GM18867 (cell line): ENCODE data around the gene DDX51.
"Not testable (repeated sequence)": the region's sequence is repeated elsewhere in the genome, so short reads cannot be mapped to it uniquely, and the experiment has no call there.

Experiments
- ATAC-seq: cut with Tn5 transposase; IDR thresholded peaks from one replicate; pipeline ENCODE4 v1.9.1; 2021; ENCODE audit warnings: mild to moderate bottlenecking, moderate library complexity; ENCODE audit not compliant: unreplicated experiment

Gene DDX51

DNA sequence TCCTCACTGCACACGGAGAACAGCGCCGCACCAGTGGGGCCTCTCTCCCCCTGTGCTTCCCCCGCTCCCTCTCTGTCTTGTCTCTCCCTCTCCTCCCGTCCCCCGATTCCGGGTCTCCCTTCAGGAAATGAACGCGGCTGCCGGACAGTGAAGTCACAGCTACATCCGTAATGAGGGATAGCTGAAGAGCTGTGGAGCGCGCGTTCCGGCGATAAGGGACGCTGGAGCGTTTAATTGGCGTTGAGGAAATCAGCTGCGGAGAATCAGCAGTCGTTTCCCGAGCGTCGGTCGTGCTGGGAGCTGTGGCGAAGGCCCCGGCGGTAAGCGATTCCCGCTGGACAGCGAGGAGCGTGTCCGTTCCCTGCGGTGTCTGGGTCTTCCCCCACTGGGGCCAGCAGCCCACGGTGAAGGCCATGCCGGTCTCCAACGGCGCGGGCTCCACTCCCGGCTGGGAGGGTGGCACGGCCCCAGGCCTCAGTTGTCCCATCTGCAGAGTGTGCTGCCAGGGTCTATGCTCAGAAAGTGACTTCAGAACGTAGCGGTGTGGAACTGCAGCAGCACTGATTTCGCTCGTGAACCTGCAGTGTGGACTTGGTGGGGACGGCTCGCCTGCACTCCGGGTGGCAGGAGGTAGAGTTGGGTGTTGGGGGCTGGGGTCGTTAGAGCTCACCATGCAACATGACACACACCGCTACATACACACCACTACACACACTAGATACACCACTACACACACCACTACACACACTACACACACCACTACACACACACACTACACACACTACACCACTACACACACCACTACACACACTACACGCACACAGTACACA is 11.0 kb upstream of the DDX51 start:
- ATAC-seq = no peak

DNA sequence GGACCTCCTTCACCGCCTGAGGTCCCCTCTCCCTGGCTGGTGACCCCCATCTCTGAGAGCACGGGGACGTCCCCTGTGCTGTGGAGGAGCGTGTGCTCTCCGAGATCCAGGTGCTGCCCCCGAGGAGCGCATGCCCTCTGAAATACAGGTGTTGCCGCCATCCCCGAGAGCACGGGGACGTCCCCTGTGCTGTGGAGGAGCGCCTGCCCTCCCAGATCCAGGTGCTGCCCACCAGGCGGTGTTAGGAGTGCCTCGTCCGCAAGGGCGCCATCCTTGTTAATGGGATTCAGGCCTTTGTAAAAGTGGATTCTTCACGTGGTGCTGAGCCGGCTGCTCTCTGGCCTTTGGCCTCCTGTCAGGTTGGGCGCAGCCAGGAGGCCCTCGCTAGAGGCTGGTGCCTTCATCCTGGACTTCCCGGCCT is 10.2 kb upstream of the DDX51 start:
- peak; percentile 16 for ATAC-seq

DNA sequence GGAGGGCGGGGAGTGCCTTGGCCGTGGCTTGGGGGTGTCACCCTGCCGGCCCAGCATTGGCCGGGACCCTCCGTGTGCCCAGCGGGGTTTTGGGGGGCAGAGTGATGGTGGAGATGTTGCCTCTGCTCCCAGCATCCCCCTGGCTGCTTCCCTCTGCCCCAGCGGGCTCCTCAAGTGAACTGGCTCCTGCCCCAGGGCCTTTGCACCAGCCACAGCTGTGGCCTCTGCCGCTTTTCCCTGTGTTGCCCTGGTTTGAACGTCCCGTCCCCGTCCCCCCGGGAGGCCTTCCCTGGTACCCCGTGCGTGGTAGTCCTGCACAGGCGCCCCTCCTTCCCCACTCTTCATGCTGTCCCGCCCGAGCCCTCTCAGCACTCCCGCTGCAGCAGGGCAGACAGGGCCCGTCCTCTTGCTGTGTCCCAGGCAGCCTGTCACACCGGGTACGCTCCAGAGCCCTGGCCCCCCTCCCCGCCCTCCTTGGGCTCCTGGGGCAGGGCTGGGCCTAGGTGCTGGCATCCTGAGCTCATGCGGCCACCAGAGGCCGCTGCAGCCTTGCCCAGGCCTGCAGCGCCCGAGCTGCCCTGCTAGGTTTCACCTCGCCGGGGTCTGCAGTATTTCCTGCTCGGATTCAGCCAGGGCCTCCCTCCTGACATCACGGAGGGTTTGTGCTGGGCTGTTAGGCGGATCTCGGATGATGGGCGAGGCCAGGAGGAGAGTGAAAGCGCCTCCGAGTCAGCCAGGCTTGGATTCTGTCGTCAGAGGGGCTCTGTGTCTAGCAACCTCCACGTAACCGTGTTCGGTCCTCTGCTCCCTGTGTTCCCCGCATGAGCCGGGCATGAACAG is 9.6 kb upstream of the DDX51 start:
- ATAC-seq = peak; percentile 76

DNA sequence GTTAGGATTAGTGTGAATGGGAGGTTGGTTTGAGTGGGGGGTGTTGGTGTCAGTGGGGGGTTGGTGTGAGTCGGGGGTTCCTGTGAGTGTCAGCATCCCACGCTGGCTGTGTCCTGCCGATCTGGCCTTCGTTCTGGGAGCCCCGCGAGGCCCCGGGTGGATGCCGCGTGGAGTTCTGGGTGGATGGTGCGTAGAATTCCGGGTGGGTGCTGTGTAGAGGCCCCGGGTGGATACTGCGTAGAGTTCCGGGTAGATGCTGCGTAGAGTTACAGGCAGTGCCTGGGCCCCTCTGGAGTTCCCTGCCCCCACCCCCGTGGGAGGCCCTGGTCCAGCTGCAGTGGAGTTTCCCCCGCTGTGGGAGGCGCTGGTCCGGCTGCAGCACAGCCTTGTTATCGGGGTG is 8.8 kb upstream of the DDX51 start:
- no peak for ATAC-seq

DNA sequence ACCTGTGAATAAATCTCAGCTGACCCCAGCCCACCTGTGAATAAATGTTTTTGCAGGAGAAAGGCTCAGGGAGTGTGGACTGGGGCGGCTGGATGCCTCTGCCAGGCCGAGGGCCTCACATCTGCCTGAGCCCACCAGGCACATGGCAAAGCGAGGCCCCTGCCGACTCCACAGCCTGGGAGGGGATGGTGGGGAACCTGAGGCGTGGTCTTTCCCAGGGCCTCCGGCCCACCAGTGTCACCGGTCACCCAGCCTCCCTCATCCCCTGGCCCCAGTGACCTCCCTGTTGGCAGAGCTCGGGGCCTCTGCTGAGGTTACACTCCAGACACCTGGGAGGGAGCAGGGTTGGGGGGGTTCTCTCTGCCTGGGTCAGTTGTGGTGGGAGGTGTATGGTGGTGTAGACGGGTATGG is 8.3 kb upstream of the DDX51 start:
- ATAC-seq = no peak

DNA sequence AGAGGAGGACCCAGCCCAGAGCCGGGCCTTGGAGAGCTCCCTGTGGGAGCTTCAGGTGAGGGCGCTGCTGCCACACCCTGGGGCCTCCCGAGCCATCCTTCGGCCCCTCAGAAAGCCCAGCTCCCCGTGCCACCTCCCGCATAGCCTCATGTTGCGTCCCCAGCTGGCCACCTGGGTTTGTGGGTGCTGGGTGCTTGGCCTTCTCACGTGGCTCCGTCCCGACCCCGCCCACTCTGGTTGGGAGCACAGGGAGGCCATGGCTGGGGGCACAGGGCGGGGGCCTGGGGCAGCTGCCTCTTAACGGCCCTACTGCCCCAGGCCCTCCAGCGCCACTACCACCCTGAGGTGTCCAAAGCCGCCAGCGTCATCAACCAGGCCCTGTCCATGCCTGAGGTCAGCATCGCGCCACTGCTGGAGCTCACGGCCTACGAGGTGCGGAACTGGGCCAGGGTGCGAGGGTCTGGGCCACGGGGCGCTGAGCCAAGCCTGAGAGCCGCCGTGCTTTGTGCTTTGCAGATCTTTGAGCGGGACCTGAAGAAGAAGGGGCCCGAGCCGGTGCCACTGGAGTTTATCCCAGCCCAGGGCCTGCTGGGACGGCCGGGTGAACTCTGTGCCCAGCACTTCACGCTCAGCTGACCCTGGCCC is 7.8 kb upstream of the DDX51 start:
- ATAC-seq = no peak

DNA sequence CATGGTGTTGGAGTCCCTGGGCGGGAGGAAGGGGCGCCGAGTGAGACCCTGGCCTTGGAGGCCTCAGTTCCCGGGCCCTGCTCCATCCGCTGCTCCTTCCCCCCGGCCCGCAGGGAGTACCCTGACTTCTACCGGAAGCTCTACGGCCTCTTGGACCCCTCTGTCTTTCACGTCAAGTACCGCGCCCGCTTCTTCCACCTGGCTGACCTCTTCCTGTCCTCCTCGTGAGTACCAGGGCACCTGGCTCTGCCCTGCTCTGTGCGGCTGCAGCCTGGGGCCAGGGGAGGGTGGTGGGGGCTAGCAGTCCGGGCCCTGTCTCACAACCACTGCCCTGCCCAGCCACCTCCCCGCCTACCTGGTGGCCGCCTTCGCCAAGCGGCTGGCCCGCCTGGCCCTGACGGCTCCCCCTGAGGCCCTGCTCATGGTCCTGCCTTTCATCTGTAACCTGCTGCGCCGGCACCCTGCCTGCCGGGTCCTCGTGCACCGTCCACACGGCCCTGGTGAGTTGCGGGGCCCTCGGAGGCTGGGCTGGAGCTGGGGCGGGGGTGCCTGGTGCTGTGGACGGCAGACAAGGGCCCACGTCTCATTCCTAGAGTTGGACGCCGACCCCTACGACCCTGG is 7.1 kb upstream of the DDX51 start:
- no peak for ATAC-seq

DNA sequence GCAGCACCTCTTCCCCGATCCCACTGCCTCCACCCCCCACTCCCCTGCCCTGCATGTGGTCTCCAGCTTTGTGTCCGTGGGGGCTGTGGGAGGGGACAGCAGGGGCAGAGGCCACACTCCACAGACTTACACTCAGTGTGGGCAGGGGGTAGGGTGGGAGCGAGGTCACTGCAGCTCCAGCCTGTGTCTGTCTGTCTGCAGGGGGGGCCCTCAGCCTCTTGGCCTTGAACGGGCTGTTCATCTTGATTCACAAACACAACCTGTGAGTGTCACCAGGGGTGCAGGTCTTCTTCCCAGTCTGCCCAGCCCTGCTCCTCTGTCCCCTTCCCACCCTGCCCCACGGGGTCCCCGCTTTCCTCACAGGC is 6.6 kb upstream of the DDX51 start:
- no peak for ATAC-seq

DNA sequence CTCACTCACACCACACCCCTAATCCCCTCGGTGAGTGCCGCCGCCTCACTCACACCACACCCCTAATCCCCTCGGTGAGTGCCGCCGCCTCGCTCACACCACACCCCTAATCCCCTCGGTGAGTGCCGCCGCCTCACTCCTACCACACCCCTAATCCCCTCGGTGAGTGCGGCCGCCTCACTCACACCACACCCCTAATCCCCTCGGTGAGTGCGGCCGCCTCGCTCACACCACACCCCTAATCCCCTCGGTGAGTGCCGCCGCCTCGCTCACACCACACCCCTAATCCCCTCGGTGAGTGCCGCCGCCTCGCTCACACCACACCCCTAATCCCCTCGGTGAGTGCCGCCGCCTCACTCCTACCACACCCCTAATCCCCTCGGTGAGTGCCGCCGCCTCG is 5.4 kb upstream of the DDX51 start:
- not testable (repeated sequence) for ATAC-seq

DNA sequence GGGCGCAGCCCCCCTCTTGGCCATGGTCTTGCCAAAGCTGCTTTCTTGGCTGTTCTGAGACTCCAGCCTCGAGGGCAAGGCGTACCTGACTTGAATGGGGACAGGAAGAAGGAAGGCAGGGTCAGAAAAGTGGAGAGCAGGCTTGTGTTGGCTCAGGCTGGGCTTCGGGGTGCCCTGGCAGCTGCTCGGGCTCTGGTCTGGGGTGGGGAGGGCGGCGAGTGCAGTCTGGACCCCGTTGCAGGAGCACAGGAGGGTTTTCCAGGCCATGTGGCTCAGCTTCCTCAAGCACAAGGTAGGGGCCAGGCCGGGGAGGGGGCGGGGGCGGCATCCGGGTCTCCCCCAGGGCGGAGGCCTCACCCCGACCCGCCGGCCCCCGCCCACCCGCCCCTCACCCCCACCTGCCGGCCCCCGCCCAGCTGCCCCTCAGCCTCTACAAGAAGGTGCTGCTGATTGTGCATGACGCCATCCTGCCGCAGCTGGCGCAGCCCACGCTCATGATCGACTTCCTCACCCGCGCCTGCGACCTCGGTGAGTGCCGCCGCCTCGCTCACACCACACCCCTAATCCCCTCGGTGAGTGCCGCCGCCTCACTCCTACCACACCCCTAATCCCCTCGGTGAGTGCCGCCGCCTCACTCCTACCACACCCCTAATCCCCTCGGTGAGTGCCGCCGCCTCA is 4.4 kb upstream of the DDX51 start:
- no peak for ATAC-seq

DNA sequence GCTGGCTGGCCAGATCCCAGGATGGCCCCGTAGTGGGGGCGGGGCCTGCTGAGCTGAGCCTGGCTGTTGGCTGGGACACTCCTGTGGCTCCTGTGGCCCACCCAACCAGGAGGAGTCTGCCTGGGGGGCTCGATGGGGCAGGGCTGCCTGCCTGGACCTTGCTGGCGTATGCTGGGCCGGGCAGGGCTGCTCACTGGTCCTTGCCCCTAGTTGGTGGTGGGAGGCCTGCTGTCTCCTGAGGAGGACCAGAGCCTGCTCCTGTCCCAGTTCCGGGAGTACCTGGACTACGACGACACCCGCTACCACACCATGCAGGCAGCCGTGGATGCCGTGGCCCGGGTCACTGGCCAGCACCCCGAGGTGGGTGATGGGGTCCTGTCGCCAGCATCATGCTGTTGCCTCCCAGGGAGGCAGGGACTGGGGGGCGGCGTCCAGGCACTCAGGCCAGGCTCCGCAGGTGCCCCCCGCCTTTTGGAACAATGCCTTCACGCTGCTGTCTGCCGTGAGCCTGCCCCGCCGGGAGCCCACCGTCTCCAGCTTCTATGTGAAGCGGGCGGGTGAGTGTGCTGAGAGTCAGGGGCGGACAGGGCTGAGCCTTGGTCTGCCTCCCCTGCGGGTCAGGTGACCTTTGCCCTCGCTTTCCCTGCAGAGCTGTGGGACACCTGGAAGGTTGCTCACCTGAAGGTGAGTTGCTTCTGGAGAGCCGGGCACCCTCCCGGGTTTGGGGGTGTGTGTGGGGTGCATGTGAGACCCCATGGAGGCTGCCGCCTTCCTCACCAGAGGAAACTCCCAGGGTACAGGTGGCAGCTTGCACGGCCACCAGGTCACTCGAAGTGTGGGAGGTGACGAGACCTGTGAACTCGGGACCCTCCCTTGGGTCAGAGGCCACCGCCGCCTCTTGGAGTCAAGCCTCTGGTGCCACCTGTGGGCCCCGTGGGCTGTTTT is 3.6 kb upstream of the DDX51 start:
- ATAC-seq = no peak

DNA sequence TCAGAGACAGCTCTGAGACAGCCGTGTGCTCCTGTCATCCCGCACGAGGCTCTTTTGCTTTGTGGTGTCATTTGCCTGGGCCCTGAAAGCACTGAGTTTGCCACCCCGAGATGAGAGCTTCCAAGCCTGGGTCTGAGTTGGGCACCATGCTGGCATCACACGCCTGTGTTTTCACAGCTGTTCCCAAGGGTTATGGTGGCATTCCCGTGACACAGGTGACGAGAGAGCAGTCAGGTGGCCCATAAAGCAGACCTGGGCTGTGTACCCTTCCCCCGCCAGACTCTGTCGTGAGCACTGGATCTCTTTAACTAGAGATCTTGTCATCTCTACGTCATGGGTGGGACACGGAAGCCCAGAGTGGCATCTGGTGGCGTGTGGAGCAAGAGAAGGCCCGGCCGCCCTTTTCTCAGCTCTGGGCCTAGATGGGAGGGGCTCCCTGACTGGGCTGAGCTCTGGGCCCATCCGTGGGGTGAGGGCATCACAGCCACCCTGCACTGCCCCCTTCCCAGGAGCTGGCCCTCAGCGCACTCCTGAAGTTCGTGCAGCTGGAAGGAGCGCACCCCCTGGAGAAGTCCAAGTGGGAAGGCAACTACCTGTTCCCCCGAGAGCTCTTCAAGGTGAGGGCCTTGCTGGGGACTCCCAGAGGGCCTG is 2.8 kb upstream of the DDX51 start:
- ATAC-seq = no peak

DNA sequence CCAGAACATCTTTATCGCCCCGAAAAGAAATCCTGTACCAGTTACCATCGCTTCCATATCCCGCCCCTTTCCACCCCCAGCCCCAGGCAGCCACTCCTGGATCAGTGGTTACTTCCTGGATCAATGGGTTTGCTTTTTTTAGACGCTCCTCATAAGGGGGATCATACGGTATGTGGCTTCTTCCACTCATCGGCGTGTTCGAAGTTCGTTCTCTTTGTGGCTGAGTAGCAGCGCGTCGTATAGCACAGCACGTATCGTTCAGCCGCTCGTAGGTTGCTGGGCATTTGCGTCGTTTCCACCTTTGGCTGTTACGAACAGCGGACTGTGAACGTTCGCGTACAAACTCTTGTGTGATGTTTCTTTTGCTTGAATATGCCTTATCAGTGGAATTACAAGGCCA is 2.0 kb upstream of the DDX51 start:
- ATAC-seq = no peak

DNA sequence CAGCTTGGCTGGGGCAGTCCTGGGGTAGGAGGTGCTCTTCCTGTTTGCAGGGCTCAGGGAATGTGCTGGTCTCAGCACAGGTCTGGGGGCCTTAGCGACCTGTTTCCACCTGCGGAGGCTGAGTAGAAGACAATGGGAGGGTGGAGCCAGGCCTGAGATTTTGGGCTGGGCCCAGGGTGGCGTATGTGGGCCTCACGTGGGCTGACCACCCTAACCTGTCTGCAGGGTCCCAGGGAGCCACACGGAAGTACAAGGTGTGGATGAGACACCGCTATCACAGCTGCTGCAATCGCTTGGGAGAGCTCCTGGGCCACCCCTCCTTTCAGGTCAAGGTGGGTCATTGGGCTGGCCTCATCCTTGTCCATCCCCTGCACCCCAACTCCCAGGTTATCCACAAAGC is 1.2 kb upstream of the DDX51 start:
- no peak for ATAC-seq

DNA sequence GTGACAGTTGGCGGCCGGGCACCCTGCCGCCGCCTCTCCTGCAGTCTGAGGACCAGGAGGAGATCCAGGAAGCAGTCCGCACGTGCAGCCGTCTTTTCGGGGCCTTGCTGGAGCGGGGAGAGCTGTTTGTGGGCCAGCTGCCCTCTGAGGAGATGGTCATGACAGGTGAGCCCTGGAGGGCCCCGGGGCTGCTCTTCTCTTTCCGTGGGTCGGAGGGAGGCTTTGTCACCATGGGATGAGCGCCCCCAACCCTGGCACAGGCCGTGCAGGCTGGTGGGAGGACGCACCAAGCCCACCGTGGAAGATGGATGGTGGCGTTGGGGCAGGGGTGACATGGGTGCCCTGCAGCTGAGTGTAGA is 670 bp upstream of the DDX51 start:
- no peak for ATAC-seq

DNA sequence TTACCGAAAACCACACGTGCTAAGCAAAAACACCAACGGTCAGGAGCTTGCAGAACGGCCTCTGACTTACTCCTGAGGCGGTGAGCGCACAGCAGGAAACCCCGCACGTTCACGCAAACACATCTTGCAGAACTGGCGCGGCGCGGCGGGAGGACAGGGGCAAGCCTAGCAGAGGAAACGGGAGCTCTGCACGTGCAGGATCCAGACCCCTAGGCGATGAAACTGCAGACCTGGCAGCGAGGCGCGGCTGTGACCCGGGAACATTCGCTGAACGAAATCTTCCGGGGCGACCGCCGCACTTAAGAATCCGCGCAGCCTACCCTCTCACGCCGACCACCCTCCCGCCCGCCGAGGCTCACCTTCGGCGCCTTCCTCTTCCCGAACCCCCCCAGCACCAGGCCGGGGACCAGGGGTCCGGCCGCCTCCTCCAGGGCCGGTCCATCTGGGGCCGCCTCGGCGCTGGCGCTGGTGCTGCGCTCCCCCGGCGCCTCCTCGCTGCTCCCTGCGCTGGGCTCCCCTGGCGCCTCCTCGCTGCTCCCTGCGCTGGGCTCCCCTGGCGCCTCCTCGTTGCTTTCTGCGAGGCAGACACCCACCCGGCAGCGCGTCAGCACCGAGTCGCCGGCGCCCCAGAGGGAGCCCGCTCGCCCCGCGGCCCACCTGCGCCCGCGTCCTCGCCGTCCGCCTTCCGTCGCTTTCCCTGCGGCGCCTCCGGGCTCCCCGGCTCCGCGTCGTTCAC is 615 bp downstream of the DDX51 start:
- ATAC-seq = peak; percentile 26

DNA sequence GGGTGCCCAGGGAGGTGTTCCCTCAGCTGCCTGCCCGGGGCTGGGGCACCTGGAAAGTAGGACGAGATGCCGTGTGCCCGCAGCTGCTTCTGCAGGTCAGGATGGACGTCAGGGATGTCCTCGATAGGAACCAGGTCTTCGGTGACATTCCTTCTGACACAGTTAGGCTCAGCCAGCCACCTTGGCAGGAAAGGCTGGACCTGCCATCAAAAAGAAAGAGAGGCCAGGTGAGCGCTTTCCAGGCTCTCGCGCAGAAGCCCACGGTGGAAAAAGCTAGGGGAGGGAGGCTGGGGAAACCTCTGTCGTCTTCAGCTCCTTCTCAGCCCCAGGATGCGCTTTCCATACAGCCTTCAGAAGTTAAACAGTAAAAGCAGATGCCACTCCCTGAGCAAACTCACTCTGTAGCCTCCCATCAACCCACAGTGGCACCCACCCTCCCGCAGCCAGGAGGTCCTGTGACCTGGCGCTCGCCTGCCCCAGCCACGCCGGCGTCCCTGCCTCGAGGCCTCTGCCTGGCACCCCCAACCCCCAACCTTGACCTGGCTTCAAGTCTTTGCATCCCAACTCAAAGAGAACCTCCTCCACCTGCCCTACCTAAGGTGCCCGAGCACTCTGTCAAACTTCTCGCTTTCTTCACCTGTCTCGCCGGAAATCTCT is 1.3 kb downstream of the DDX51 start:
- no peak for ATAC-seq
